Mammary epithelial cell (primary cell): ENCODE results near the gene MPEG1.

Experiments used
- CTCF ChIP-seq, 2 donors: IDR thresholded peaks in 1 of 2; conservative IDR thresholded peaks in 1 of 2; 2 replicates each; pipeline ENCODE4 v1.5.1; 2011 to 2012; ENCODE audit warnings: inconsistent platforms in 2 of 2, low read length in 2 of 2, mild to moderate bottlenecking in 2 of 2, control low read depth in 1 of 2, low read depth in 1 of 2; ENCODE audit not compliant: insufficient read depth in 1 of 2; ENCODE audit errors: extremely low read depth in 1 of 2
- EZH2 ChIP-seq: IDR thresholded peaks from 2 replicates; pipeline ENCODE4 v1.6.1; 2012; ENCODE audit warnings: low read length, inconsistent platforms, borderline replicate concordance

- no peak for TF ChIP-seq CTCF (conservative IDR thresholded peaks at IDR 0.05 in 1 of 2, IDR thresholded peaks at IDR 0.05 in 1 of 2; ENCODE audit: extremely low read depth in 1 of 2, insufficient read depth in 1 of 2, low read depth in 1 of 2, low read length in 2 of 2)
- no peak for TF ChIP-seq EZH2
Measured at GRCh38 chr11:59221441-59221840, 8.7 kb upstream of the MPEG1 start.
